Measurements from ENCODE around the gene DIRAS2. TPM values are rescaled to one million over a fixed set of nuclear protein-coding genes. Genes with fewer than 3 reads are reported as not detected.

Gene DIRAS2
- total and polyA plus RNA-seq, 8 donors: 0.10 to 1.1 (median 0.44) TPM; not detected in 3

- intact Hi-C loops (cut with DNase I; ENCODE audit: low total_unique reads): no loop called here
- TF ChIP-seq CTCF (IDR thresholded peaks at IDR 0.05): no peak
- TF ChIP-seq POLR2AphosphoS5 (IDR thresholded peaks at IDR 0.05): no peak
- no peak for TF ChIP-seq EP300 (IDR thresholded peaks at IDR 0.05)
- no peak for TF ChIP-seq POLR2A (IDR thresholded peaks at IDR 0.05)
- H3K4me1 ChIP-seq: peaks cover 0 to 6% (median 0%) of the 10 kb centered on the region in 4 donors
- no peak overlapping the region for H3K27ac ChIP-seq
- H3K36me3 ChIP-seq: no peaks in the 10 kb centered on the region
- no peak for DNase-seq
- WGBS, 5 donors: 53 to 66% (median 57%) methylated on average over 6 of the region's 6 CpGs
- H3K9me3 ChIP-seq: no peaks in the 10 kb centered on the region
- no peak overlapping the region for H3K4me3 ChIP-seq
- no peaks in the 10 kb centered on the region for H3K27me3 ChIP-seq
These were observed 37.9 kb upstream of the DIRAS2 start for GRCh38 chr9:90680534-90680933.

GRCh38 chr9:90665072-90665471 is 22.4 kb upstream of the DIRAS2 start:
- intact Hi-C loops (cut with DNase I; ENCODE audit: low total_unique reads): no loop called here
- Histone ChIP-seq H3K4me1 (no peaks in the 10 kb centered on the region), H3K36me3 (no peaks in the 10 kb centered on the region), H3K4me3 (no peak overlapping the region), H3K27ac (no peak overlapping the region), H3K9me3 (peaks cover 0 to 5% (median 4%) of the 10 kb centered on the region in 4 donors), H3K27me3 (peaks cover 0 to 12% (median 0%) of the 10 kb centered on the region in 3 donors)
- TF ChIP-seq POLR2A (IDR thresholded peaks at IDR 0.05): no peak
- no peak for TF ChIP-seq POLR2AphosphoS5 (IDR thresholded peaks at IDR 0.05)
- TF ChIP-seq EP300 (IDR thresholded peaks at IDR 0.05): no peak
- no peak for TF ChIP-seq CTCF (IDR thresholded peaks at IDR 0.05)
- 63 to 77% (median 71%) methylated on average over 4 of the region's 4 CpGs for WGBS, 5 donors
- no peak for DNase-seq

GRCh38 chr9:90659650-90660364 is 17.2 kb upstream of the DIRAS2 start:
- DNase-seq: no peak
- Histone ChIP-seq H3K27ac (no peak overlapping the region), H3K27me3 (no peaks in the 10 kb centered on the region), H3K9me3 (no peaks in the 10 kb centered on the region), H3K4me3 (no peak overlapping the region), H3K36me3 (no peaks in the 10 kb centered on the region), H3K4me1 (no peaks in the 10 kb centered on the region)
- 54 to 83% (median 68%) methylated on average over 3 of the region's 3 CpGs for WGBS, 5 donors
- TF ChIP-seq POLR2AphosphoS5 (IDR thresholded peaks at IDR 0.05): no peak
- no peak for TF ChIP-seq EP300 (IDR thresholded peaks at IDR 0.05)
- no peak for TF ChIP-seq CTCF (IDR thresholded peaks at IDR 0.05)
- TF ChIP-seq POLR2A (IDR thresholded peaks at IDR 0.05): no peak
- intact Hi-C loops (cut with DNase I; ENCODE audit: low total_unique reads): no loop called here

- no peak overlapping the region for H3K27ac ChIP-seq
- no peaks in the 10 kb centered on the region for H3K36me3 ChIP-seq
- no peaks in the 10 kb centered on the region for H3K4me1 ChIP-seq
- intact Hi-C loops (cut with DNase I; ENCODE audit: low total_unique reads): no loop called here
- H3K4me3 ChIP-seq: no peak overlapping the region
- 83 to 91% (median 85%) methylated on average over 4 of the region's 4 CpGs for WGBS, 5 donors
- no peak for DNase-seq
- TF ChIP-seq POLR2A (IDR thresholded peaks at IDR 0.05) (no peak), POLR2AphosphoS5 (IDR thresholded peaks at IDR 0.05) (no peak), EP300 (IDR thresholded peaks at IDR 0.05) (no peak), CTCF (IDR thresholded peaks at IDR 0.05) (no peak)
- H3K9me3 ChIP-seq: no peaks in the 10 kb centered on the region
- H3K27me3 ChIP-seq: no peaks in the 10 kb centered on the region
These were observed 16.2 kb upstream of the DIRAS2 start for GRCh38 chr9:90658783-90659182.

Data from stomach (tissue), 9 donors.